Body of pancreas (tissue), 4 donors: Measurements from ENCODE around the gene PFKFB4. TPM values are rescaled to one million over a fixed set of nuclear protein-coding genes. Genes with fewer than 3 reads are reported as not detected.

ENCODE experiments used
- ATAC-seq: fragments of 150-250 bp; one replicate; pipeline ENCODE4 v1.9.1; 2016
- DNase-seq, 4 donors: peaks; one replicate each; pipeline ENCODE4 v3.0.0-alpha.2; 2019
- H3K27ac ChIP-seq, 4 donors: fragments of 200-600 bp; sonication (generic); 1 replicate in 3 of 4; 2 replicates in 1 of 4; pipeline versions ENCODE4 v1.5.1 to v1.6.1; 2016 to 2019; ENCODE audit warnings: mild to moderate bottlenecking in 1 of 4, mixed read lengths in 1 of 4, moderate library complexity in 1 of 4
- H3K27me3 ChIP-seq, 2 donors: fragments of 200-600 bp; sonication (generic); one replicate each; pipeline ENCODE4 v1.6.0; 2016; ENCODE audit warnings: mild to moderate bottlenecking in 1 of 2
- H3K36me3 ChIP-seq, 2 donors: fragments of 200-600 bp; sonication (generic); replicated peaks in 1 of 2; 2 replicates each; pipeline ENCODE4 v1.5.1; 2016; ENCODE audit warnings: low read depth in 2 of 2; ENCODE audit not compliant: insufficient read depth in 1 of 2
- H3K4me1 ChIP-seq: fragments of 200-600 bp; sonication (generic); one replicate; pipeline ENCODE4 v1.6.0; 2016
- H3K4me3 ChIP-seq, 2 donors: fragments of 200-600 bp; sonication (generic); 1 replicate in 1 of 2; 2 replicates in 1 of 2; pipeline ENCODE4 v1.5.1; 2016 to 2019
- H3K9me3 ChIP-seq, 3 donors: fragments of 200-600 bp; sonication (generic); 1 replicate in 2 of 3; 2 replicates in 1 of 3; pipeline ENCODE4 v1.5.1; 2016
- POLR2A ChIP-seq, 3 donors: fragments of 450-650 bp; IDR thresholded peaks; one replicate each; pipeline ENCODE4 v1.6.1; 2016; ENCODE audit warnings: antibody characterized with exemption in 3 of 3, mild to moderate bottlenecking in 2 of 3
- WGBS, 2 donors: methylation state at CpG; one replicate each; pipeline ENCODE4 v1.1.5; 2017; 5-methylcytosine and 5-hydroxymethylcytosine counted together
- intact Hi-C: fragments of 100-400 bp; cut with DNase I; formaldehyde crosslinking; loops from one replicate; pipeline ENCODE4 v1.15.1; 2023
- total RNA-seq, 2 donors: library from RNA; depleted of rRNA; stranded (reverse); fragments of >200 nt; gene quantifications; one replicate each; pipeline ENCODE4 v1.1.0, GENCODE V29; 2016
- TF ChIP-seq, protein P1 (sequence below), 7 experiments: fragments of 450-650 bp in 4 of 7; fragments of 200-600 bp in 3 of 7; sonication (generic) in 3 of 7; IDR thresholded peaks; one replicate each; pipeline ENCODE4 v1.5.1; 2016 to 2019; ENCODE audit warnings: antibody characterized with exemption in 7 of 7

Gene PFKFB4
- total RNA-seq, 2 donors from 2014 or later, result 8.9 to 11.4 TPM

DNA sequence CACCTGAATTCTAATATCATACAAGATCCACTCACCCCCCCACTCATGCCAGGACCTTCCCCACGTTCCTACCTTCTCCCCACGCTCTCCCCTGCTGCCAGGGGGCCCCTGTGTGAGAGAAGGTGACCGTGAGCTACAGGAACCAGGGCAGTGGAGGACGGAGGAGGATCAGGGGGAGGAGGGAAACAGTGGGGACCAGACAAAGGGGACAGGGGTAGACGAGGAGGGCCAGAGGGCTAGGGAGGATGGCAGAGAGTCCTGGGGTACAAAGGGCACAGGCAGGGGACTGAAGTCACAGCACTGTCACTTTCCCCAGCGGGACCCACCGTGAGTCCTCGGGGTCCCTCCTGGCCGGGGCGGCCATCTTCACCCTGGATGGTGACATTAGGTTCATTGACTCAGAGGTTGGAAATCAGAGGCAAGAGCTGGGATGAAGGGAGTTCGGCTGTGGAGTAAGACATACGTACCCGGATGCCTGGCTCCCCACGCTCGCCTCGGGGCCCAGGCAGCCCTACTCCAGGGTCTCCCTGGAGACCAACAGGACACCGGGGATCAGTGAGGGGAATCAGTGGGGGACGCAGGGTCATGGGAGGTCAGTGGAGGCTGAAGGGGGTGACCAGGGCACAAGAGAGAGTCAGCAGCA lies 13.3 kb upstream of the PFKFB4 start:
- Histone ChIP-seq H3K27ac (no peak overlapping the region), H3K4me1 (no peaks in the 10 kb centered on the region), H3K36me3 (no peaks in the 10 kb centered on the region), H3K27me3 (no peaks in the 10 kb centered on the region), H3K4me3 (no peak overlapping the region), H3K9me3 (no peaks in the 10 kb centered on the region)
- intact Hi-C loops, result no loop called here
- ATAC-seq, result no peak
- DNase-seq, result no peak
- WGBS, 2 donors, result 84 to 85% methylated on average over 16 to 17 of the region's 18 CpGs
- TF ChIP-seq POLR2A (IDR thresholded peaks at IDR 0.05), result no peak
- TF ChIP-seq, protein P1, sequence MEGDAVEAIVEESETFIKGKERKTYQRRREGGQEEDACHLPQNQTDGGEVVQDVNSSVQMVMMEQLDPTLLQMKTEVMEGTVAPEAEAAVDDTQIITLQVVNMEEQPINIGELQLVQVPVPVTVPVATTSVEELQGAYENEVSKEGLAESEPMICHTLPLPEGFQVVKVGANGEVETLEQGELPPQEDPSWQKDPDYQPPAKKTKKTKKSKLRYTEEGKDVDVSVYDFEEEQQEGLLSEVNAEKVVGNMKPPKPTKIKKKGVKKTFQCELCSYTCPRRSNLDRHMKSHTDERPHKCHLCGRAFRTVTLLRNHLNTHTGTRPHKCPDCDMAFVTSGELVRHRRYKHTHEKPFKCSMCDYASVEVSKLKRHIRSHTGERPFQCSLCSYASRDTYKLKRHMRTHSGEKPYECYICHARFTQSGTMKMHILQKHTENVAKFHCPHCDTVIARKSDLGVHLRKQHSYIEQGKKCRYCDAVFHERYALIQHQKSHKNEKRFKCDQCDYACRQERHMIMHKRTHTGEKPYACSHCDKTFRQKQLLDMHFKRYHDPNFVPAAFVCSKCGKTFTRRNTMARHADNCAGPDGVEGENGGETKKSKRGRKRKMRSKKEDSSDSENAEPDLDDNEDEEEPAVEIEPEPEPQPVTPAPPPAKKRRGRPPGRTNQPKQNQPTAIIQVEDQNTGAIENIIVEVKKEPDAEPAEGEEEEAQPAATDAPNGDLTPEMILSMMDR (IDR thresholded peaks at IDR 0.05), result no peak

DNA sequence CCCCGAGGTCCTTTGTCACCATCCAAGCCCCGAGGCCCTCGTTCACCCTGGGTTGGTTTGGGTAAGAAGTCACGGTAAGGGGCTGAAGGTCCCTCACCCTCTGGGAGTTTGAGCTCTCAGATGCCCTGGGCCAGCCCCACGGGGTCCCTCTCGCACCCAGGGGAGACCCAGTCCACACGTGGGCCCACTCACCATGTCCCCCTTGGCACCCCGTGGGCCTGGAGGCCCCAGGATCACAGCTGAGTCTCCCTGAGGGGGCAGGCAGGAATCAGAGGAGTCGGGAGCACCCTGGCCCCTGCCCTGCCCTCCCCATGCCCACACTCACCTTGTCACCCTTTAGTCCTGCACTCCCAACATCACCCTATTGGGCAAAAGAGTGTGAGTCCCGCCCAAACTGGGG lies 12.8 kb upstream of the PFKFB4 start:
- TF ChIP-seq POLR2A (IDR thresholded peaks at IDR 0.05), result no peak
- TF ChIP-seq, protein P1 (IDR thresholded peaks at IDR 0.05), result no peak
- intact Hi-C loops, result no loop called here
- Histone ChIP-seq H3K9me3 (no peaks in the 10 kb centered on the region), H3K27ac (no peak overlapping the region), H3K36me3 (no peaks in the 10 kb centered on the region), H3K4me1 (no peaks in the 10 kb centered on the region), H3K27me3 (no peaks in the 10 kb centered on the region), H3K4me3 (no peak overlapping the region)
- DNase-seq, result no peak
- no peak for ATAC-seq
- WGBS, 2 donors, result 72 to 90% methylated on average over 6 to 7 of the region's 10 CpGs

DNA sequence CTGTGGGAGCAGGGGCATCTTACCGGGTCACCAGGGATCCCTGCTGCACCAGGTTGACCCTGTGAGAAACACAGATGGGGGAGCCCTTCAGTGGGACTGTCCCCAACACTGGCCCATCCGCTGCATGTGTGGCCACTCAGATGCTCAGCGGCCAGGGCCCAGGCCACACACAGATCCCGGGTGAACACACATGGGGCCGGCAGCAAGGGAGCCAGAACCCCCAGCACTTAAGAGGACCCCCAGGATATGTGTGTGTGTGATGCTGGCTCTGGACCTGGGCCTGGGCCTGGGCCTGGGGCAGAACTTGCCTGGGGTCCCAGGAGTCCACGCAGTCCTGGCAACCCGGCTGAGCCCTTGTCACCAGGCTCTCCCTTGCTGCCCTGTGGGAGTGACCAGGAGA lies 11.9 kb upstream of the PFKFB4 start:
- Histone ChIP-seq H3K4me3 (no peak overlapping the region), H3K4me1 (no peaks in the 10 kb centered on the region), H3K27me3 (no peaks in the 10 kb centered on the region), H3K9me3 (no peaks in the 10 kb centered on the region), H3K27ac (no peak overlapping the region), H3K36me3 (no peaks in the 10 kb centered on the region)
- WGBS, 2 donors, result 80 to 86% methylated on average over 2 to 6 of the region's 7 CpGs
- DNase-seq, result no peak
- intact Hi-C loops, result no loop called here
- TF ChIP-seq POLR2A (IDR thresholded peaks at IDR 0.05), result no peak
- TF ChIP-seq, protein P1 (IDR thresholded peaks at IDR 0.05), result no peak
- ATAC-seq, result no peak

DNA sequence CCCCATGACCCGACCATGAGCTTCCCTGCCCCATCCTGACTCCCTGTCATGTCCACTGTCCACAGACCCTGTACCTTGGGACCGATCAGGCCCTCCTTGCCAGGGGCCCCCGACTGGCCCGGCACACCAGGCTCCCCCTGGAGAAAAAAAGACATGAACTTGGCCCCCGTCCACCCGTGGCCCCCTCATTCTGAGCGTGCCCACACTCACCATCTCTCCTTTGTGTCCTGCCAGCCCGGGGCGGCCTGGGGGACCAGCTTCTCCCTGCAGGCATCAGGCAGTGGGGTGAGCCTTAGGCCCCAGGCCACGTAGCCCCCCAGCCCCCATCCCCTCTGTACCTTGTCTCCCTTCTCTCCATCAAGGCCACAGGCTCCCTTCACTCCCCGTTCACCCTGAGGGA lies 10.9 kb upstream of the PFKFB4 start:
- WGBS, 2 donors, result 71 to 80% methylated on average over 8 to 11 of the region's 11 CpGs
- no peak for DNase-seq
- TF ChIP-seq, protein P1 (IDR thresholded peaks at IDR 0.05), result no peak
- TF ChIP-seq POLR2A (IDR thresholded peaks at IDR 0.05), result no peak

DNA sequence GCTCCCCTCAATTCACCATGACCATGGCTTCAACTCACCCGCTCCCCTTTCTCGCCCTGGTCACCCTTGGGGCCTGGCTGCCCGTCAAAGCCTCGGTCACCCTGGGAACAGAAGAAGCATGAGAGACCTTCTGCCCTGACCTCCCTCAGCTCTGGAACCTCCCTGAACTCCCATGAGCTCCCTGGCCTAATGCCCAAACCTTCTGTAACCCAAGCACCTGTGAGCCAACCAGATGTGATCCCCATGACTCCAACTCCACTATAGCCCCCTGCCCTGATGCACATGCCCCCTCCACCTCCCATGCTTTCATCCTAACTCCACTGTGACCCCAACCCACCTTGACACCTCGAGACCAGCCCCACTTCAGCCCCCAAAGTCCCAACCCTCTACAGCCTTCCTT lies 10.5 kb upstream of the PFKFB4 start:
- TF ChIP-seq POLR2A (IDR thresholded peaks at IDR 0.05), result no peak
- TF ChIP-seq, protein P1 (IDR thresholded peaks at IDR 0.05), result no peak
- Histone ChIP-seq H3K27ac (no peak overlapping the region), H3K27me3 (no peaks in the 10 kb centered on the region), H3K4me1 (no peaks in the 10 kb centered on the region), H3K36me3 (no peaks in the 10 kb centered on the region), H3K9me3 (no peaks in the 10 kb centered on the region), H3K4me3 (no peak overlapping the region)
- ATAC-seq (no peak), DNase-seq (no peak)
- WGBS, 2 donors, result 66 to 80% methylated on average over 5 of the region's 5 CpGs
- intact Hi-C loops, result no loop called here

More for the DNA sequence above, 10.9 kb upstream of the PFKFB4 start:
- intact Hi-C loops, result no loop called here
- Histone ChIP-seq H3K4me1 (no peaks in the 10 kb centered on the region), H3K36me3 (no peaks in the 10 kb centered on the region), H3K4me3 (no peak overlapping the region), H3K27me3 (no peaks in the 10 kb centered on the region), H3K9me3 (no peaks in the 10 kb centered on the region), H3K27ac (no peak overlapping the region)
- ATAC-seq, result no peak
